ENCODE measurements around the gene IKBKG. TPM values are rescaled to one million over a fixed set of nuclear protein-coding genes. Genes with fewer than 3 reads are reported as not detected.
"Not testable (repeated sequence)": the region's sequence is repeated elsewhere in the genome, so short reads cannot be mapped to it uniquely, and the experiment has no call there.

IKBKG gene
- total RNA-seq, 1 donor from 2014 or later: 4.1 TPM

- FAIRE-seq (no peak), DNase-seq (ENCODE audit: low spot score in 2 of 2) (no peak)
Measured at GRCh38 chrX:154602226-154602625, 54.8 kb downstream of the IKBKG start.

- FAIRE-seq (no peak), DNase-seq (ENCODE audit: low spot score in 2 of 2) (no peak)
Measured at GRCh38 chrX:154602766-154603437, 55.5 kb downstream of the IKBKG start.

GRCh38 chrX:154603438-154604430 is 56.3 kb downstream of the IKBKG start:
- FAIRE-seq: no peak
- no peak for DNase-seq (ENCODE audit: low spot score in 2 of 2)

- FAIRE-seq (no peak), DNase-seq (ENCODE audit: low spot score in 2 of 2) (no peak)
Measured at GRCh38 chrX:154605566-154605965, 58.1 kb downstream of the IKBKG start.

GRCh38 chrX:154607370-154607769 is 60.0 kb downstream of the IKBKG start:
- FAIRE-seq: no peak
- DNase-seq (ENCODE audit: low spot score in 2 of 2): no peak

- FAIRE-seq; DNase-seq (ENCODE audit: low spot score in 2 of 2): not testable (repeated sequence)
Measured at GRCh38 chrX:154607976-154608375, 60.6 kb downstream of the IKBKG start.

GRCh38 chrX:154608823-154609222 is 61.4 kb downstream of the IKBKG start:
- FAIRE-seq; DNase-seq (ENCODE audit: low spot score in 2 of 2): not testable (repeated sequence)

- DNase-seq (ENCODE audit: low spot score in 2 of 2); FAIRE-seq: not testable (repeated sequence)
Measured at GRCh38 chrX:154611146-154611545, 63.7 kb downstream of the IKBKG start.

GRCh38 chrX:154613586-154613985 is 66.2 kb downstream of the IKBKG start:
- not testable (repeated sequence) for DNase-seq (ENCODE audit: low spot score in 2 of 2)
- peak; percentile 76 for FAIRE-seq

Small RNA genes within 50 kb of the gene (small RNA-seq; reads per million reads assigned to genes)
- gene AC244090.1: not detected

Other genes starting within 250 kb of the IKBKG start
- gene FLNA, start 173.0 kb upstream of the IKBKG start, total RNA-seq: 66.9 TPM
- gene EMD, start 168.3 kb upstream of the IKBKG start, total RNA-seq: 13.9 TPM
- 2,273 TPM for gene RPL10, start 149.2 kb upstream of the IKBKG start, total RNA-seq
- gene DNASE1L1, start 138.4 kb upstream of the IKBKG start, total RNA-seq: 4.5 TPM
- 11.0 TPM for gene TAFAZZIN, start 136.1 kb upstream of the IKBKG start, total RNA-seq
- gene ATP6AP1, start 118.9 kb upstream of the IKBKG start, total RNA-seq: 50.1 TPM
- 240 TPM for gene GDI1, start 110.5 kb upstream of the IKBKG start, total RNA-seq
- gene FAM50A, start 103.5 kb upstream of the IKBKG start, total RNA-seq: 21.2 TPM
- 14.7 TPM for gene PLXNA3, start 89.3 kb upstream of the IKBKG start, total RNA-seq
- gene LAGE3, start 68.3 kb upstream of the IKBKG start, total RNA-seq: 13.5 TPM
- gene UBL4A, start 61.0 kb upstream of the IKBKG start, total RNA-seq: 39.1 TPM
- gene SLC10A3, start 57.0 kb upstream of the IKBKG start, total RNA-seq: 2.4 TPM
- gene FAM3A, start 31.4 kb upstream of the IKBKG start, total RNA-seq: 9.8 TPM
- gene G6PD, start 774 bp upstream of the IKBKG start, total RNA-seq: 16.3 TPM
- gene CTAG1A, start 37.5 kb downstream of the IKBKG start, total RNA-seq: not detected
- gene CTAG1B, start 71.7 kb downstream of the IKBKG start, total RNA-seq: not detected
- not detected for gene CTAG2, start 106.0 kb downstream of the IKBKG start, total RNA-seq
- 0.82 TPM for gene GAB3, start 203.5 kb downstream of the IKBKG start, total RNA-seq
- 17.5 TPM for gene DKC1, start 215.2 kb downstream of the IKBKG start, total RNA-seq